Measurements from ENCODE around the gene KRT78. TPM values are rescaled to one million over a fixed set of nuclear protein-coding genes. Genes with fewer than 3 reads are reported as not detected.
A peak's percentile ranks its signal among the peaks of the same experiment; 100 is the strongest.
"Not testable (repeated sequence)": the region's sequence is repeated elsewhere in the genome, so short reads cannot be mapped to it uniquely, and the experiment has no call there.

The KRT78 gene
- total and polyA plus RNA-seq, 2 of the 13 experiments (the other 11 are each of a cell fraction or from before 2014, with no cell fraction given): not detected

GRCh38 chr12:52857500-52857899 is 8.7 kb upstream of the KRT78 start (continued):
- TF ChIP-seq ZBTB26 (CRISPR knock-in tag; IDR thresholded peaks at IDR 0.05; ENCODE audit: borderline replicate concordance) (no peak), PRDM15 (CRISPR knock-in tag; IDR thresholded peaks at IDR 0.05) (no peak), MED1 (CRISPR knock-in tag; IDR thresholded peaks at IDR 0.05) (no peak)

DNA sequence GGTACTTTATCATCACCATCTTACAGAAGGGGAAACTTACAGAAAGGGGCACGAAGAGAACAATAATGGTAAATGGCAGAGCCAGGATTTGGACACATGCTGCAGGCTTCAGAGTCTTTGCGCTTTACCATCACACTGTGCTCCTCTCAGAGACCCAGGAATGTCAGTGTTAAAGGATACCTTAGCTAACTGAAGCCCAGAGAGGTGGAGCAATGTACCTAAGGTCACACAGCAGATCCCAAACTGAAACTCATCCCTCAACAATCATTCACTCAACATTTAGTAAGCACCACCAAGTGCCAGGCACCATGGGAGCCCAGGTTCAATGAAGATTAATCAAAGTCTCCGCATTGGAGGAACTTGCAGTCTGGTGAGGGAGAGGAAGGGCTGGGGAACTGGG is 8.0 kb upstream of the KRT78 start:
- FAIRE-seq: no peak
- in situ Hi-C loops (cut with HindIII; ENCODE audit: extremely low pct_ligation_motif_present, low pct_unique_long_range_greater_than_20kb): no loop called here
- CTCF ChIA-PET (ENCODE audit: low intra/inter-chr PET ratio, low total read pairs): no interaction called here

GRCh38 chr12:52856077-52856476 is 7.3 kb upstream of the KRT78 start:
- H3K27me3 ChIP-seq (ENCODE audit: control insufficient read depth in 1 of 2, insufficient read depth in 2 of 2, low read length in 2 of 2); H3K4me2 ChIP-seq (ENCODE audit: low read depth, low read length); H3K9me3 ChIP-seq (ENCODE audit: low read length); H3K27ac ChIP-seq (ENCODE audit: extremely low read length, insufficient read depth, low read length); CTCF ChIA-PET (ENCODE audit: low intra/inter-chr PET ratio, low total read pairs); H4K20me1 ChIP-seq (ENCODE audit: insufficient read depth, low read length); ATAC-seq; intact Hi-C loops (cut with micrococcal nuclease; ENCODE audit: unreplicated experiment); H3K4me3 ChIP-seq (replicated peaks in 1 of 3; ENCODE audit: insufficient read depth in 1 of 3, low read depth in 2 of 3, low read length in 3 of 3); in situ Hi-C loops (cut with HindIII; ENCODE audit: extremely low pct_ligation_motif_present, low pct_unique_long_range_greater_than_20kb); FAIRE-seq; H2AFZ ChIP-seq (ENCODE audit: low read length); H3K4me1 ChIP-seq (ENCODE audit: insufficient read depth, low read length); BruUV-seq (replicated peaks); DNase-seq (ENCODE audit: low spot score); H3K9ac ChIP-seq (ENCODE audit: insufficient read depth, low read depth, low read length); POLR2A ChIA-PET; H3K36me3 ChIP-seq (replicated peaks in 1 of 2; ENCODE audit: control insufficient read depth in 1 of 2, insufficient read depth in 2 of 2, low read length in 2 of 2); H3K79me2 ChIP-seq (ENCODE audit: insufficient read depth, low read length): not testable (repeated sequence)
- WGBS (ENCODE audit: low lambda C conversion rate): 10% methylated on average over 2 of the region's 2 CpGs

More for the DNA sequence above, 8.0 kb upstream of the KRT78 start:
- H3K79me2 ChIP-seq (ENCODE audit: insufficient read depth, low read length): no peaks in the 10 kb centered on the region
- no peaks in the 10 kb centered on the region for H3K4me1 ChIP-seq (ENCODE audit: insufficient read depth, low read length)
- intact Hi-C loops (cut with micrococcal nuclease; ENCODE audit: unreplicated experiment): no loop called here
- peaks cover 0 to 2% of the 10 kb centered on the region in 2 experiments; a peak in 2 of 5 replicates for H3K27me3 ChIP-seq (ENCODE audit: control insufficient read depth in 1 of 2, insufficient read depth in 2 of 2, low read length in 2 of 2)
- 57% methylated on average over 3 of the region's 3 CpGs for WGBS (ENCODE audit: low lambda C conversion rate)
- ATAC-seq (no peak), DNase-seq (ENCODE audit: low spot score) (no peak)
- no peak overlapping the region for H3K27ac ChIP-seq (ENCODE audit: extremely low read length, insufficient read depth, low read length)
- no peak overlapping the region for H3K4me2 ChIP-seq (ENCODE audit: low read depth, low read length)
- no peak overlapping the region for H2AFZ ChIP-seq (ENCODE audit: low read length)
- TF ChIP-seq ZNF768 (CRISPR knock-in tag; IDR thresholded peaks at IDR 0.05) (peak; percentile 49; the same call in 1 of the 2 replicates), THYN1 (CRISPR knock-in tag; IDR thresholded peaks at IDR 0.05; ENCODE audit: borderline replicate concordance, low read depth) (no peak), HNF4A (CRISPR knock-in tag; IDR thresholded peaks at IDR 0.05) (no peak), RCOR2 (CRISPR knock-in tag; IDR thresholded peaks at IDR 0.05) (no peak), HNF4G (IDR thresholded peaks at IDR 0.05; ENCODE audit: borderline replicate concordance, low read depth, low read length) (no peak), HNF4G (CRISPR knock-in tag; IDR thresholded peaks at IDR 0.05; ENCODE audit: borderline replicate concordance, low read depth) (no peak)
- no peak overlapping the region for H3K9ac ChIP-seq (ENCODE audit: insufficient read depth, low read depth, low read length)
- no peaks in the 10 kb centered on the region for H3K9me3 ChIP-seq (ENCODE audit: low read length)
- POLR2A ChIA-PET: no interaction called here
- H4K20me1 ChIP-seq (ENCODE audit: insufficient read depth, low read length): no peaks in the 10 kb centered on the region
- H3K4me3 ChIP-seq (replicated peaks in 1 of 3; ENCODE audit: insufficient read depth in 1 of 3, low read depth in 2 of 3, low read length in 3 of 3): no peak overlapping the region
- no TSS peak for BruUV-seq (replicated peaks)
- H3K36me3 ChIP-seq (replicated peaks in 1 of 2; ENCODE audit: control insufficient read depth in 1 of 2, insufficient read depth in 2 of 2, low read length in 2 of 2): no peaks in the 10 kb centered on the region
